M059J (cell line): ENCODE results near the gene DCAF8. TPM values are rescaled to one million over a fixed set of nuclear protein-coding genes. Genes with fewer than 3 reads are reported as not detected.

Experiments
- DNase-seq: peaks from one replicate; pipeline ENCODE4 v3.0.0-alpha.2; 2012; ENCODE audit warnings: low read depth
- total RNA-seq: library from RNA; depleted of rRNA; stranded (reverse); fragments of >200 nt; shearing (Covaris generic); gene quantifications from 2 replicates; pipeline ENCODE4 v1.2.3, GENCODE V29; 2014

Gene DCAF8
- total RNA-seq, 1 experiment from 2014 or later = 40.6 TPM

DNA sequence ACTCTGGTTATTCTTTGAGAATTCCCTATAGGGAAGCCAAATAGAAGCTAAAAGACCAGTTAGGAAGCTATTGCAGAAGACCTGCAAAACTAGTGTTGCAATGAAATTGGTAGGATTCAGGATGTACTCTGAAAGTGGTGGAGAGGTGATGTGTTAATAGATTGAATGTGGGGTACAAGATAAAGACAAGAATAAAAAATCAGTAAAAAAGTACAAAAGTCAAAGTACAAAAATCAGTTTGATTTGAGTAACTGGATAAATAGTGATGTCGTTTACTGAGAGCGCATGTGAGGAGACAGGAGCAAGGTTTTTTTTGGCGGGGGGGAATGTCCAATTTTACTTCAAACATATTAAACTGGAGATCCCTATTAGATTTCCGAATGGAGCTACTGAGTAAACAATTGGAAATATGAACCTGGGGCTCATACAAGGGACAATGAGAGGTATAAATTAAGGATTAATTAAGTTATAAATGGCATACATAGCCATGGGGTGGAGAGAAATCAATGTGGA is 2.5 kb upstream of the DCAF8 start:
- DNase-seq = no peak

DNA sequence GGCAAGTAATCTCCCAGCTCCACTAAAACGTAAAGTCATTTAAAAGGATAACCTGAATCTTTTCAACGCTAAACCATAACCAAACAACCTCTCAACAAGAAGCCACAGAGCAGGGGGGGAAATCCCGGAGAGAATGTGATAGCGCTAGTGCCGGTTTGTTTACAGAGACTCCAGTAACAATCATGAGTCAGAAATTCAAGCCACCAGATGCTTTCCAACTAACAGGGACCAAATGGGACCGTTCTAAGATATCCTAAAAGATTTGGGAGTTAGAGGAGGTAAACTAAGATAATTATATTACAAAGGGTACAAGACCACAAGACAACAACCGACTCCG is 825 bp downstream of the DCAF8 start:
- DNase-seq = peak; percentile 93

DNA sequence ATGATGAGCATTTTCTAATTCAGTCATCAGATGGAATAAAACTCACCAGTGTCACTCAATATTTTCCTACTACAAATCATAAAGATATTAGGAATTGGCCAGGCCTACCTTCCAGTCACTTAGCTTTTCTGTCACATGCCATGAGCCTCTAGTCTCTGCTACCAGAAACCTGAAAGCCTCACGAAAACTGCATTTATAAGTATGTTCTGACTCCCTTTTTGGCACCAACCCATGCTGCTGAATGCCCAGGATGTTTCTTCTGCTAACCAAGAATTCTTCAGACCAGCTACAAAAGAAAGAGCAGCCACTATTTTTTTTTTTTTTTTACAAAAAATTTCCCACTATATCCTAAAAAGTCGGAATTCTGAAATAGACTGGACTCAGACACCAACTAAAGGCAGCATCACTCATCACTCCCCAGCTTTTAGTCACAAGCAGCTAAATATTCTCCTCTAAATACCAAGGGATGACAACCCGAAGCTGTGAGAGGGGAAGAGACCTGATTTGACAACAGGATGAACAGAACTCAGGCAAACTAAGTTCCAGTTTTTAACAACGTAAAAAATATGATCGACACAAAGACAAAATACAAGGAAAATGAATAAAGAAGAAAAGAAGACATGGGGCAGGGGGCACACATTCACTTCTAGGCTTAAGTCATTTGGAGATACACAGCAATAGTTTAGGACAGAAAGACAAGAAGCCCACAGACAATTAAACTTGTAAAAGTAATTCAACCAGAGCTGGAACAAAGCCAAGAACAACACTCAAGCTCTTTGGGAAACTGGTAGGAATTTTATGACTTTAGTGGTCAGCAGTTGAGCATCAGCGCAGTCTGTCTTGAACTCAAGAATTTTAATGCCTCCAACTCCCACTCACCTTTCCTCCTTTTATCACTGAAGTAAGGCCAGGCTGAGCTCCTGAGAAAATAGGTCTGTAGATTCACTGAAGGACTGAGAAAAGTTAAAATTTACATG is 1.7 kb downstream of the DCAF8 start:
- DNase-seq = peak; percentile 96

GRCh38 chr1:160258177-160258798 is 4.1 kb downstream of the DCAF8 start:
- no peak for DNase-seq

DNA sequence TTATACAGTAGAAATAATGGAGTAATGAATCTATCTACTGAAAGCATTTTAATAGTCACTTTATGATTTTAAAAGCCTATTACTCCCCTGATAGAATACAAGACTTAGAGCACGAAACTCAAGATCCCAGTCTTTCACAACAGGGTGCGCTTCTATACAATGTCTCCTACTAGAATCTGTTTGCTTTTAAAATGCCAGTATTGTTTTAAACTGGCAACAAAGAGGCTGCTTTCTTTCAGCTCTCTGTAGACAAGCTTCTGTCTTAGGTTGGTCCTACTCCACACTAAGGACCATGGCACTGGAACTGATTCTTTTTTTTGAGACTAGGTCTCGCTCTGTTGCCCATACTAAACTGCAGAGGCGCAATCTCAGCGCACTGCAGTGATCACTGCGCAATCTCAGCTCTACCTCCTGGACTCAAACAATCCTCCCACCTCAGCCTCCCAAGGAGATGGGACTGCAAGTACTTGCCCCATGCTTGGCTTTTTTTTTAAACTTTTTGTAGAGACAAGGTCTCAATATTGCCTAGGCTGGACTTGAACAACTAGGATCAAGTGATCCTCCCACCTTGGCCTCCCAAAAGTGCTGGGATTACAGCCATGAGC is 4.8 kb downstream of the DCAF8 start:
- DNase-seq = no peak

DNA sequence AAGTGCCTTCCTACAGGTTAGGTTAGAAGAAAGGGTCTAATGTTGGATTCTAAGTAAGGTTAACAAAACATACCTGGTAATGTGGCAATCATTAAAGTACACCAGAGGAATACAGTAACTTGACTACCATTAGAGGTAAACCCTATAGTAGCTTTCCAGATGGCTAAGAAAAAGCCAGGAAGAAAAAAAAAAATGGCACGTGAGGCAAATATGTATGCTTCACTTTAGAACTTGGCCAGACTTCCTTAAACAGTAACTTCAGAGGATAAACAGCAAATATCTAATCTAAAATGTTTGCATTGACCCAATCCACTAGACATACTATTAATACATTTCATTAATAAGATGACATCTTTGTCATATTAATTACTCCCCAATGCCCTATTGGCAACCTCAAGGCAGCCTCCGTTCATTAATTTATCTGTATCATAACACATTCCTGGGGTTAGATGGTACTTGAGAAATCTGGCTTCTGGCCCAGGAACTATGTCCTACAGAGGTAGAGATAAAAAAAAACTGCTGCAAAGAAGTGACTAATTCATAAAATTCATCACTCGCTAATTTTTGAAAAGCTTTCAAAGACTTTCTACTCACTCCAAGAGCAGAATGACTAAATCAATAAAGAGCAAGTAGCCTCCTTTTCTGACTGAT is 5.8 kb downstream of the DCAF8 start:
- DNase-seq = peak; percentile 76

DNA sequence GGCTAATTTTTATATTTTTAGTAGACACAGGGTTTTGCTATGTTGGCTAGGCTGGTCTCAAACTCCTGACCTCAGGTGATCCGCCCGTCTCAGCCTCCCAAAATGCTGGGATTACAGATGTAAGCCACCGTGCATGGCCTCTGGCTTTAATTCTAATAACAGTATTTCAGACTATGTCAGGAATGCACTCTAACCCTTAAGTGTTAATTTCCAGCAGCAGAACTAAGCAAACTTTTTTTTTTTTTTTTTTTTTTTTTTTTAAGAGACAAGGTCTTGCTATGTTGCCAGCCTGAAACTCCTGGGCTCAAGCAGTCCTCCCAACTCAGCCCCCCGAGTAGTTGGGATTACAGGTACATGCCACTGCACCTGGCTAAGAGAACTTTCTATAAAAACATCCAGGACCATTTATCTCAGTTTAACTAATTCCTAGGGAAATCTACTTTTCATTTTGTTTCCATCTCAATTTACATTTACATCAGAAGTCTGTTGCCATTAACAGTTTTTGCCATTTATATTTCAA is 6.5 kb downstream of the DCAF8 start:
- no peak for DNase-seq

DNA sequence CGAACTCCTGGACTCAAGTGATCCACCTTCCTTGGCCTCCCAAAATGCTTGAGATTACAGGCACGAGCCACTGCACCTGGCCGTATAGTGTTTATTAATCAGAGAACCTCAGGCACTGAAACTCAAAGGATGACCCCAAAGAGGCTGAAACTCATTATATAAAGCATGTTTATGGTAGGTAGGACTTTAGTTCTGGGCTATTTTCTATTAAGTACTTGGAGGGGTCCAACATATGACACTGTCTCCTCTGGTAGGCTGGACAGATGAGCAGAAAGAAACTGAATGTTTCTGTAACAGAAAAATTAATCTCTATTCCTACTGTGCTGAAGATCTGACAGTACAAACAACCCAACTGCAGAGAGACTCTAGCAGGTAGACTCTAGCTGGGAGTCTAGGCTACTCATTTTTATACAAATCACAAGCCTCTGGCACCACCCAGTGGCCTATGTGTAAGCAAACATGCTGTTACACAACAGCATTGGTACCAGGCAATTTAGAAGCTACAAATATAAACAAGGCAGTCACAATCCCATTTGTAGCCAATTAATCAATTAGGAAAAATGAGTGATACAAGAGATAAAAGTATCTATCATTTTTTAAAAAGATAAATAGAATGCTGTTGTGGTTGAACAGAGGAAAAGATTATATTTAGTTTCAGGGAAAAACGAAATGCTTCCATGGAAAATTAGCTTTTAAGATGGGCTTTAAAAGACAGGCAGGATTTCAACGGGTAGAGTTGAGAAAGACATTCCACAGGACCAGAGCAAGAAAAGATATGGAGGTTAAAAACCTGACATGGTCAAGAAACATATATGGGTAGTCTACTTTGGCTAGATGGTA is 10.4 kb downstream of the DCAF8 start:
- peak; percentile 79 for DNase-seq

DNA sequence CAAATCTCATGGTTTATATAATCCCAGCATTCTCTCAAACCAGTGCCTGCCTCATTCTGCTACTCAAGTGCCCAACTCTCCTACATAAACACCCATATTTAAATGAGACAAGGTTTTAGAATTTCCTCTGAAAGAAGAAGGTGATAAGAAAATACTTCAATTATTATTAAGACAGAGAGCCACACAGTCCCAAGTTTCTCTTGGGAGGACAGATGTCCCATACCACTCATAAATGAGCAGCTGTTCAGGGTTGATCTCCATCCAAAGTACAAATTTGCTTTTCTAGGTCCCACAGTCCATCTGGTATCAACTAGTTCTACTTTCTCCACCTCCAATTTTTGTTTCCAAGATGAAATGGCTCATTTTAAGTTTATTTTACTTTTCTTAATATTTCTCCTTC is 11.3 kb downstream of the DCAF8 start:
- no peak for DNase-seq

GRCh38 chr1:160247053-160247452 is 15.3 kb downstream of the DCAF8 start:
- no peak for DNase-seq

DNA sequence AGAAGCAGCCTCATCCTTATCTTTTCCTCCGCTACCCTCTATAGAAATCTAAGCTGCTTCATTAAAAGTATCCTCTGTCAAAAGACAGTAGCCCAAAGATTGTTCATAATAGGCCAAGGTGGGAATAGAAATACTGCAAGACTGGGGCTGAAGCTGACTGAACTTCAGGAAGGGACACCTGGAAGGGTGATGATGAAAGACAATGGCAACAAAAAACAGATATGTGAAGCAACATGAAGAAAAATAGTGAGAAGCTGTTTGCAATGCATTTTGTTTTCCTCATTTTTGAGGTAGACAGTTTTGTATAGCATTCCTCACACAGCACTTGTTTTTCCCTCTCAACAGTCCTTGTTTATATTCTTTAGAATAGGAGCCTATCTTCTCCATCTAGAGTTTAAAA is 16.9 kb downstream of the DCAF8 start:
- no peak for DNase-seq

- no peak for DNase-seq
Measured at GRCh38 chr1:160244209-160244608, 18.1 kb downstream of the DCAF8 start.

DNA sequence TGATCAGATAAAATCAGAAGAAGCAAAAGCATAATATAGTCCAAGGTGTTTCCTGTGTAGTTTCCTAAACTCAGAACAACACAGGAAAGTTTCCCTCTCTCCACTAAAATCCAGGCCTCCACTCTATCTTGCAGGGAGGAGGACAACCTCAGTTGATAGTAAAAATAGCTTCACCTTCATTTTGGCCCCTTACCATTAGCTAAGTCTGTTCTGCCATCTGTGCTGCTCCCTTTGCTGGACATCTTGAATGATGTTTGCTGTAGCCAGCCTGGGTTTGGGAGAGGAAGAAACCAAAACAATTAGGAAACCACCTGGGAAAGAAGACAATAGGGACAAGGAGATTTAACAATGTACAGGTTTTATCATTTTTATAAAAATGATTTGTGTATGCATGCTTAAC is 18.6 kb downstream of the DCAF8 start:
- no peak for DNase-seq

- DNase-seq = no peak
Measured at GRCh38 chr1:160239582-160240299, 22.6 kb downstream of the DCAF8 start.

- no peak for DNase-seq
Measured at GRCh38 chr1:160238408-160238807, 23.9 kb downstream of the DCAF8 start.

GRCh38 chr1:160237558-160237957 is 24.8 kb downstream of the DCAF8 start:
- DNase-seq = no peak

- no peak for DNase-seq
Measured at GRCh38 chr1:160236806-160237205, 25.5 kb downstream of the DCAF8 start.

DNA sequence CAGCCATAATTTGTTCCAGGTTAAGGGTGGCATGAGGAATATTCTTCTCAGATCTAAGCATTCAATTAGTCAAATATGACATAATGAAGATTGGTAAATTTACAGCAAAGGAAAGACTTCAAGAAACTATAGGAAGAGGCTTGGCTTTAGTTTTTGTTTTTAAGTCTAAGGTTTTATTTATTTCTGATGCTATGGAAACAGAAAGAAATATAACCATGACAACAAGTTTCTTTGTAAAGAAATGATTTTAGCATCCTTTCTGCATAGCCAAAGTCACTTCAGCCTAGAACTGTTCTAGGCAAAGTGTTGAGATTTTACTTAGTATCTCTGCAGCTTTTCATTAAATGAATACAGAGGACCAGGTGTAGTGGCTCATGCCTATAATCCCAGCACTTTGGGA is 29.4 kb downstream of the DCAF8 start:
- DNase-seq = no peak

DNA sequence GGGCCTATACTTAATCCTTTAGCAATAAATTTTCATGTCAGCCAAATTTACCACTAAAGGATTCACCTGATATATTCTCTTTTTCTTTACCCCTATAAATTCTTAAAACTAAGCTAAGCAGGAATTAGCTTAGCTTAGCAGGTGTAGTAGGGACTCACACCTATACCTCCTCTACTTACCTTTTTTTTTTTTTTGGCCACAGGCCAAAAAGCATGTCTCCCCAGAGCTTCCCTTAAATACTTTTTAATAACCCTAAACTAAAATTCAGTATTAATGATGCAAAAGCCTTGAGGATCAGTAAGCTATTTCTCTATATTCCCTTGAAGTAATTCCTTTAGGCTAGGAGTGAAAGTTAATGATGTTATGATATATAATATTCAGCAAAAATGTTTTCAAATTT is 33.9 kb downstream of the DCAF8 start:
- DNase-seq = no peak

DNA sequence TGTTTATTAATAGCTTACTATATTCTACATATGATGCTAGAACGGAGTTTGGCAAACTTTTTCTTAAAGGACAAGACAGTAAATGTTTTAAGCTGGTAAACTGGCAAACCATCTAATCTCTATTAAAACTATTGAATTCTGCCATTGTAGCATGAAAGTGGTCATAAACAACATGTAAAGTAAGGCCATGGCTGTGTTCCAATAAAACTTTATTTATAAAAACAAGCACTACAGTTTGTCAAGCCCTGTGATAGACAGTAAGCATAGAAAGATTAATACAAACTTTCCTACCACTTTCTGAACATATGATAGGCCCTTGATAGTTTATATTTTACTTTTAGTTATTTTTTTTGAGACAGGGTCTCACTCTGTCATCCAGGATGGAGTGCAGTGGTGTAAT is 34.8 kb downstream of the DCAF8 start:
- DNase-seq = no peak
